PC-3 (cell line): ENCODE data around the gene KCNIP4. TPM values are rescaled to one million over a fixed set of nuclear protein-coding genes. Genes with fewer than 3 reads are reported as not detected.
A peak's percentile ranks its signal among the peaks of the same experiment; 100 is the strongest.

Experiments used
- ATAC-seq: fragments of 200-7000 bp; cut with Tn5 transposase; 2 replicates; pipeline ENCODE4 v1.9.1; 2020; ENCODE audit warnings: mild to moderate bottlenecking, moderate library complexity
- BruUV-seq: library from RNA; stranded (reverse); fragments of 400-500 nt; replicated peaks from 2 replicates; lab custom pipeline; 2021; lab: Mats Ljungman, UMichigan
- CTCF ChIA-PET: fragments of 300-600 bp; sonication (Branson Sonifier 250); formaldehyde crosslinking; loops from one replicate; lab custom pipeline; 2022; ENCODE audit warnings: antibody characterized with exemption; lab: Charles Lee
- POLR2A ChIA-PET: fragments of 300-600 bp; sonication (Branson Sonifier 250); formaldehyde crosslinking; loops from one replicate; lab custom pipeline; 2022; ENCODE audit warnings: antibody characterized with exemption; ENCODE audit not compliant: unreplicated experiment; lab: Charles Lee
- DNase-seq: peaks from one replicate; pipeline ENCODE4 v3.0.0-alpha.2; 2015
- H2AFZ ChIP-seq: fragments of 300-600 bp; sonication (generic); 2 replicates; pipeline ENCODE4 v1.6.0; 2016; ENCODE audit warnings: antibody characterized with exemption, low read length
- H3F3A ChIP-seq: fragments of 300-600 bp; sonication (generic); one replicate; pipeline ENCODE4 v1.6.0; 2017; ENCODE audit warnings: antibody characterized with exemption, low read length, control low read depth, mild to moderate bottlenecking; ENCODE audit not compliant: unreplicated experiment
- H3K27ac ChIP-seq: fragments of 300-600 bp; sonication (generic); 2 replicates; pipeline ENCODE4 v1.5.1; 2016; ENCODE audit warnings: mild to moderate bottlenecking, low read length
- H3K27me3 ChIP-seq: fragments of 300-600 bp; sonication (generic); 2 replicates; pipeline ENCODE4 v1.6.1; 2016; ENCODE audit warnings: low read length, mixed read lengths
- H3K36me3 ChIP-seq: fragments of 300-600 bp; sonication (generic); 2 replicates; pipeline ENCODE4 v1.6.1; 2016; ENCODE audit warnings: low read depth, mixed run types, low read length, mixed read lengths
- H3K4me1 ChIP-seq: fragments of 300-600 bp; sonication (generic); 2 replicates; pipeline ENCODE4 v1.5.1; 2016; ENCODE audit warnings: low read length; ENCODE audit not compliant: insufficient read depth
- H3K4me2 ChIP-seq: fragments of 300-600 bp; sonication (generic); 2 replicates; pipeline ENCODE4 v1.6.0; 2016; ENCODE audit warnings: low read length
- H3K4me3 ChIP-seq: fragments of 300-600 bp; sonication (generic); 2 replicates; pipeline ENCODE4 v1.5.1; 2016; ENCODE audit warnings: mild to moderate bottlenecking, low read length, mixed read lengths
- H3K79me2 ChIP-seq: fragments of 300-600 bp; sonication (generic); 2 replicates; pipeline ENCODE4 v1.6.1; 2017; ENCODE audit warnings: low read length, mixed read lengths
- H3K9ac ChIP-seq: fragments of 300-600 bp; sonication (generic); 2 replicates; pipeline ENCODE4 v1.6.0; 2016; ENCODE audit warnings: mild to moderate bottlenecking, low read length
- H3K9me2 ChIP-seq: fragments of 300-600 bp; sonication (generic); replicated peaks from 2 replicates; pipeline ENCODE4 v1.6.1; 2016; ENCODE audit warnings: mixed run types, low read length, mixed read lengths
- H3K9me3 ChIP-seq: fragments of 300-600 bp; sonication (generic); 2 replicates; pipeline ENCODE4 v1.6.1; 2016; ENCODE audit warnings: low read length, mixed read lengths
- H4K20me1 ChIP-seq: fragments of 300-600 bp; sonication (generic); 2 replicates; pipeline ENCODE4 v1.6.1; 2016; ENCODE audit warnings: low read length, mixed read lengths
- EZH2 ChIP-seq: fragments of 300-600 bp; sonication (generic); IDR thresholded peaks from one replicate; pipeline ENCODE4 v1.6.1; 2017; ENCODE audit warnings: antibody characterized with exemption, mild to moderate bottlenecking, low read length; ENCODE audit not compliant: unreplicated experiment
- EZH2phosphoT487 ChIP-seq: fragments of 300-600 bp; sonication (generic); IDR thresholded peaks from 2 replicates; pipeline ENCODE4 v1.6.1; 2018; ENCODE audit warnings: mild to moderate bottlenecking, antibody characterized with exemption, low read length, borderline replicate concordance
- intact Hi-C: fragments of 100-400 bp; cut with micrococcal nuclease; formaldehyde crosslinking; loops from 2 replicates; pipeline ENCODE4 v1.9.0; 2023
- total RNA-seq: library from RNA; depleted of rRNA; stranded (reverse); fragments of >200 nt; gene quantifications from 2 replicates; pipeline ENCODE4 v1.2.3, GENCODE V29; 2014
- TF ChIP-seq, protein P1 (sequence below): fragments of 300-600 bp; sonication (generic); conservative IDR thresholded peaks from 2 replicates; pipeline ENCODE4 v1.5.1; 2017; ENCODE audit warnings: antibody characterized with exemption, low read depth, mild to moderate bottlenecking, low read length

Gene KCNIP4
- total RNA-seq, 1 experiment from 2014 or later = not detected

- CTCF ChIA-PET = no interaction called here
Observed at GRCh38 chr4:21191317-21191716, 757.3 kb downstream of the KCNIP4 start.

GRCh38 chr4:21184788-21185187 is 763.8 kb downstream of the KCNIP4 start:
- ChIA-PET CTCF (no interaction called here), POLR2A (no interaction called here)
- Histone ChIP-seq H3K27me3 (no peaks in the 10 kb centered on the region), H4K20me1 (no peaks in the 10 kb centered on the region), H3K9ac (no peak overlapping the region), H3K79me2 (no peaks in the 10 kb centered on the region), H3K9me2 (no peaks in the 10 kb centered on the region), H3K4me1 (no peaks in the 10 kb centered on the region), H3K9me3 (no peaks in the 10 kb centered on the region), H2AFZ (no peak overlapping the region), H3K4me3 (no peak overlapping the region), H3K4me2 (no peak overlapping the region), H3K36me3 (no peaks in the 10 kb centered on the region), H3F3A (no peaks in the 10 kb centered on the region), H3K27ac (no peak overlapping the region)
- BruUV-seq = no TSS peak
- intact Hi-C loops = loop anchor here (10.0 kb wide), 1 partner anchor 280 kb away; no protein-coding TSS in a partner anchor
- ATAC-seq = no peak
- peak; percentile 18 for DNase-seq
- TF ChIP-seq, protein P1, sequence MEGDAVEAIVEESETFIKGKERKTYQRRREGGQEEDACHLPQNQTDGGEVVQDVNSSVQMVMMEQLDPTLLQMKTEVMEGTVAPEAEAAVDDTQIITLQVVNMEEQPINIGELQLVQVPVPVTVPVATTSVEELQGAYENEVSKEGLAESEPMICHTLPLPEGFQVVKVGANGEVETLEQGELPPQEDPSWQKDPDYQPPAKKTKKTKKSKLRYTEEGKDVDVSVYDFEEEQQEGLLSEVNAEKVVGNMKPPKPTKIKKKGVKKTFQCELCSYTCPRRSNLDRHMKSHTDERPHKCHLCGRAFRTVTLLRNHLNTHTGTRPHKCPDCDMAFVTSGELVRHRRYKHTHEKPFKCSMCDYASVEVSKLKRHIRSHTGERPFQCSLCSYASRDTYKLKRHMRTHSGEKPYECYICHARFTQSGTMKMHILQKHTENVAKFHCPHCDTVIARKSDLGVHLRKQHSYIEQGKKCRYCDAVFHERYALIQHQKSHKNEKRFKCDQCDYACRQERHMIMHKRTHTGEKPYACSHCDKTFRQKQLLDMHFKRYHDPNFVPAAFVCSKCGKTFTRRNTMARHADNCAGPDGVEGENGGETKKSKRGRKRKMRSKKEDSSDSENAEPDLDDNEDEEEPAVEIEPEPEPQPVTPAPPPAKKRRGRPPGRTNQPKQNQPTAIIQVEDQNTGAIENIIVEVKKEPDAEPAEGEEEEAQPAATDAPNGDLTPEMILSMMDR = peak; percentile 39; the same call in 1 of the 2 replicates
- no peak for TF ChIP-seq EZH2

More at GRCh38 chr4:21191317-21191716, 757.3 kb downstream of the KCNIP4 start:
- Histone ChIP-seq H3F3A (no peaks in the 10 kb centered on the region), H3K9ac (no peak overlapping the region), H4K20me1 (no peaks in the 10 kb centered on the region), H3K79me2 (no peaks in the 10 kb centered on the region), H3K4me3 (no peak overlapping the region), H3K27ac (no peak overlapping the region), H3K9me2 (no peaks in the 10 kb centered on the region), H3K36me3 (no peaks in the 10 kb centered on the region), H3K4me2 (no peak overlapping the region), H3K27me3 (0 out of 2 replicates have a peak, but pooled peaks cover 5% of the 10 kb centered on the region), H3K4me1 (no peaks in the 10 kb centered on the region), H2AFZ (no peak overlapping the region), H3K9me3 (no peaks in the 10 kb centered on the region)
- ATAC-seq (no peak), DNase-seq (no peak)
- TF ChIP-seq, protein P1 = no peak
- no peak for TF ChIP-seq EZH2
- TF ChIP-seq EZH2phosphoT487 = no peak
- POLR2A ChIA-PET = no interaction called here
- intact Hi-C loops = no loop called here
- no TSS peak for BruUV-seq

GRCh38 chr4:21181716-21182115 is 766.9 kb downstream of the KCNIP4 start:
- no peak for TF ChIP-seq EZH2
- TF ChIP-seq, protein P1 = no peak
- no peak for TF ChIP-seq EZH2phosphoT487
- Histone ChIP-seq H3K4me1 (no peaks in the 10 kb centered on the region), H4K20me1 (no peaks in the 10 kb centered on the region), H3K36me3 (no peaks in the 10 kb centered on the region), H3K9me3 (no peaks in the 10 kb centered on the region), H3K27ac (no peak overlapping the region), H3K9me2 (no peaks in the 10 kb centered on the region), H3K27me3 (no peaks in the 10 kb centered on the region), H3K9ac (no peak overlapping the region), H3F3A (no peaks in the 10 kb centered on the region), H3K4me3 (no peak overlapping the region), H3K79me2 (no peaks in the 10 kb centered on the region), H2AFZ (no peak overlapping the region), H3K4me2 (no peak overlapping the region)
- ChIA-PET CTCF (no interaction called here), POLR2A (no interaction called here)
- DNase-seq (no peak), ATAC-seq (no peak)
- intact Hi-C loops = loop anchor here (10.0 kb wide), 1 partner anchor 283 kb away; no protein-coding TSS in a partner anchor
- no TSS peak for BruUV-seq
